ENCODE results near the gene PAX7.
"Not testable (repeated sequence)": the region's sequence is repeated elsewhere in the genome, so short reads cannot be mapped to it uniquely, and the experiment has no call there.

PAX7 gene

GRCh38 chr1:18667333-18667732 lies 36.7 kb downstream of the PAX7 start:
- DNase-seq = no peak

- no peak for DNase-seq
Measured at GRCh38 chr1:18668046-18668445, 37.4 kb downstream of the PAX7 start.

- DNase-seq = no peak
Measured at GRCh38 chr1:18668750-18669404, 38.2 kb downstream of the PAX7 start.

DNA sequence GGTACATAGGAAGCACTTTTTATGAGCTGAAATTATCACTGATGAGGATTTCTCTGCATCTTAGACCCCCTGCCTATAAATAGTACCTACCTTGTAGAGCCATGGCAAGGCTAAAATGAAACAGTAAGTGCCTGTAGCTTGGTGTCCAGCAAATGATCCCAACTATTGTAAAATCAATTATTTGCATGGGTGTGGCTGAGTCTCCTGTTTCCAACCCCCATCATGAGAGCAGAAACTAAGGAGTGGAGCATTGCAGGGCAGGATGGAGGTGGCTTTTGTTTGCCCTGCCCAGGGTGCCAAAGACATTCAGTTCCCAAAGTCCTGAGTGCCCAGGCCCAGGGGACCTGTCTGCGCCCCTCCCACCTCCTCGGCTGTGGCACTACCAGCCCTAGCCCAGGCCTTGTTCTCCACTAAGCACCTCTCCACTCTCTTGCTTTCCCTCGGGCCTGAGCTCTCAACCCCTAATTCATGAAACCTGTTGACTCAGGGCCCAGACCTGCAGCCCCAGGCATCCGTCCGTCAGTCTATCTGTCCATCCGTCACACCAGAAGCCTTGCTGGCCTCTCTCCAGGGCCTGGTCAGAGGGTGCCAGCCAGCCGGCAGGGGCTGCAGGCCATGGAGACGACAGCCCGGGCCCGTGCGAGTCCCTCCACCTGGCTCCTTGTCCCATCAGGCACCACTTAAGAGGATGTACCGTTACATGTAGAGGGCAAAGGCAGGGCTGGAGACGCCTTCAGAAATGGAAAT lies 39.6 kb downstream of the PAX7 start:
- no peak for DNase-seq

DNA sequence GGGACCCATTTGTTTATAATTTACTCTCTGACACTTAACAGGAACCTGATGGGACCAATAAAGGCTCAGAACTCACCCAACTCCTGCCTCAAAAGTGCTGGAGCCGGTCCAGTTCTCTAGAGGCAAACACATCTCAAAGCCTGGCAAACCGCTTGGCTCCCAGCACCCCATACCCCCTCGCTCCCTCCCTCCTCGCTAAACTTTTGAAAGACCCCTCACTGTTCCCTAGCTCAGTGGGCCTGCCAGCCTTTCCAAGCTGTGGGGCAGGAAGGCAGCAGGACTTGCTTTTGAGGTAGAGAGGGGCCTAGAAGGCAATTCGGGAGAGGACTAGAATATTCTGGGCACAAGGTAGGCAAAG lies 40.2 kb downstream of the PAX7 start:
- DNase-seq = no peak

DNA sequence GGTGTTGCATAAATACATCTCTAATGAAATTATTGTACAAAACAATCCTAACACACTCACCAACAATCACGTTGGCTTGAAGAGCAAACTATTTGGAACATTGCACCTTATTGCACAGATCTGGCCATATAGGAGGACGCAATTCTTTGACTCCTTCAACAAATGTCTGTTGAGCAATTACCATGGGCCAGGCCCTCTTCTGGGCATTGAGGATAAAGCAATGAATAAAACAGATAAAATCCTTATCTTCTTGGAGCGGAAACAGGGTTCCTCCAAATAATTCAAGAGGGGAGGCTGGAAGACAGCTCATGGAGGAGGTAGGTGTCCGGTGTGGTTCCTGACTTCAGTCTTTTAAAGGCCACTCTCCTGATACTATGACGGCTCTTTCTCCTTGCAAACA lies 43.3 kb downstream of the PAX7 start:
- no peak for DNase-seq

GRCh38 chr1:18676332-18676781 lies 45.7 kb downstream of the PAX7 start:
- no peak for DNase-seq

DNA sequence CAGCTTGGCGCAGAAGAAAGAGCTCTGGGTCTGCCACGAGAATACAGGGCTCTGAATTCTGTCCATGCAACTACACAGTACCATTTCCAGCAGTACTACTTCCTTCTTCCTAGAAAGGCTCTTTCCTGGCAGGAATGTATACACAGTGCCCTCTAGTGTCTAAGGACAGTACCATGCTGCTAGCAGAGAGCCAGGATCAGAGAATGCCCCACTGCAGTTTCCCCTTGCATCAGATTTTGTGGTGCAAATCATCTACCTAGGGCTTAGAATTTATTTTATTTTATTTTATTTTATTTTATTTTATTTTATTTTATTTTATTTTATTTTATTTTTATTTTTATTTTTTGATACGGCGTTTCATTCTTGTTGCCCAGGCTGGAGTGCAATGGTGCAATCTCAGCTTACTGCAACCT lies 50.8 kb downstream of the PAX7 start:
- peak; percentile 15 for DNase-seq

- no peak for DNase-seq
Measured at GRCh38 chr1:18682375-18682774, 51.7 kb downstream of the PAX7 start.

DNA sequence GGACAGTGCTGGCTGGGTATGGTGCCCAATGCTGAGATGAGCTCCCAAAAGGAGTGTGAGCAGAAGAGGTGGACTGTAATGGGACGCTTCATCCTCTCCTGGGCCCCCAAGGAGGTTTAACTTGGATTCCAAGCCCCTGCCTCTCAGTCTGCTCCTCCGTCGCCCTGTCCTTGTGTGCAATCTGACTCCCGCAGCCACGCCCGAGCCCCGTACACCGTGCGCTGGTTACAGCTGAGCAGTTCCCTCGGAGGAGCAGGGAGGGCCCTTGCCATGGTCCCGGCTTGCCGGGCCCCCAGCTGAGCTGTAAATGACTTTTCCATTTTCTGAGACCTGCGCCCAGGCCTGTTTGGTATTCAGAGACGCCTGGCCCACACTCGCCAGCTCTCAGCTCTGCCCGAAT lies 53.7 kb downstream of the PAX7 start:
- no peak for DNase-seq

GRCh38 chr1:18686540-18686939 lies 55.9 kb downstream of the PAX7 start:
- no peak for DNase-seq

GRCh38 chr1:18687273-18687672 lies 56.6 kb downstream of the PAX7 start:
- no peak for DNase-seq

DNA sequence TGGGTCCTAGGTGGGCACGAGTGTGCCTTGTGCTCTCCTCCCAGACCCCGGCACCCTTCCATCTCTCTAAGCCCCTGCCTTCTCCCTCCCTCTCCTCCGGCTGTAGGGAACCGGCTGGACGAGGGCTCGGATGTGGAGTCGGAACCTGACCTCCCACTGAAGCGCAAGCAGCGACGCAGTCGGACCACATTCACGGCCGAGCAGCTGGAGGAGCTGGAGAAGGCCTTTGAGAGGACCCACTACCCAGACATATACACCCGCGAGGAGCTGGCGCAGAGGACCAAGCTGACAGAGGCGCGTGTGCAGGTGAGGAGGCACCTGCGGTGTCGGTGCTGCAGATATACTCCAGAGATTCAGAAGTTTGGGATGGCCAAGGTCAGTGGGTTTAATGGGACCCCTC lies 61.0 kb downstream of the PAX7 start:
- DNase-seq = no peak

- no peak for DNase-seq
Measured at GRCh38 chr1:18693256-18694098, 62.8 kb downstream of the PAX7 start.

DNA sequence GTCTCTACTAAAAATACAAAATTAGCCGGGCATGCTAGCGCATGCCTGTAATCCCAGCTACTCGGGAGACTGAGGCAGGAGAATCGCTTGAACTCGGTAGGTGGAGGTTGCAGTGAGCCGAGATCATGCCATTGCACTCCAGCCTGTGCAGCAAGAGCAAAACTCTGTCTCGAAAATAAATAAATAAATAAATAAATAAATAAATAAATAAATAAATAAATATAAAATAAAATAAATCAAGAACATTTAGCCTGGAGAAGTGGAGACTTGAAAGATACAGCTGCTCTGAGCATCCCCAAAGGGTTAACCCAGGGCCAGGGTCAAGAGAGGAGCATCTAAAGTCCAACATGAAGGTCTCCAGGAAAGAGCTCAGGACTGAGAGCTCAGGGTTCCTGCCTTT lies 63.6 kb downstream of the PAX7 start:
- not testable (repeated sequence) for DNase-seq

GRCh38 chr1:18697541-18697940 lies 66.9 kb downstream of the PAX7 start:
- no peak for DNase-seq

DNA sequence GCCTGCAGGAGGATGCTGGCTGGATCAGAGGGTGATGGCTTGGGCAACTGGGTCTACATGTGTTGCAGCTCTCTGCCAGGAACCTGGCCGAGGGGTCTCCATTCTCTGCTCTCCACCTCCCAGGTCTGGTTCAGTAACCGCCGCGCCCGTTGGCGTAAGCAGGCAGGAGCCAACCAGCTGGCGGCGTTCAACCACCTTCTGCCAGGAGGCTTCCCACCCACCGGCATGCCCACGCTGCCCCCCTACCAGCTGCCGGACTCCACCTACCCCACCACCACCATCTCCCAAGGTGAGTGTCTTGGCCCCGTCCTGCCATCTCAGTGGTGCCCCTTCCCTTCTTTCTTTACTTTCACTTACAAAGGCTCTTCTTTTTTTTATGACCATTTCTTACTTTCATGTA lies 69.9 kb downstream of the PAX7 start:
- no peak for DNase-seq

- no peak for DNase-seq
Measured at GRCh38 chr1:18701183-18701582, 70.5 kb downstream of the PAX7 start.

GRCh38 chr1:18703041-18703621 lies 72.5 kb downstream of the PAX7 start:
- DNase-seq = peak; percentile 8

DNA sequence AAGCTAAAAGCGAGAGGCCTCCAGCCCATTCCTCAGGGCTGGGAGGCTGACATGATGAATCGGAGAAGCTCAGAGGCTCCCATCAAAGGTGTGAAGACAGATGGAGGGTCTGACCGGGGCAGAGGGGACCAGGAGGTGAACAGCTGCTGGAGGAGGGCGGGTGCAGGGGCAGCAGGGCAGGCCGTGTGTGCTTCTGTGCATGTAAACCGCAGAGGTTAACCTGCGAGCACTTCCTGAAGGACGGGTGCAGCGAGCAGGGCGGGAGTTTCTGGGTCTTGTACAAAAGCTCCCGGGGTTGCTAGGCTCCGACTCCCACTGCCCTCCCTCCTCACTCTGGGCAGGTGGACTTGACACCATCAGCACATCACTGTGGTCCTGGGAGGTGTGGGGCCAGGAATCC lies 75.2 kb downstream of the PAX7 start:
- DNase-seq = no peak

GRCh38 chr1:18707696-18708257 lies 77.1 kb downstream of the PAX7 start:
- no peak for DNase-seq

- no peak for DNase-seq
Measured at GRCh38 chr1:18710002-18710401, 79.4 kb downstream of the PAX7 start.

DNA sequence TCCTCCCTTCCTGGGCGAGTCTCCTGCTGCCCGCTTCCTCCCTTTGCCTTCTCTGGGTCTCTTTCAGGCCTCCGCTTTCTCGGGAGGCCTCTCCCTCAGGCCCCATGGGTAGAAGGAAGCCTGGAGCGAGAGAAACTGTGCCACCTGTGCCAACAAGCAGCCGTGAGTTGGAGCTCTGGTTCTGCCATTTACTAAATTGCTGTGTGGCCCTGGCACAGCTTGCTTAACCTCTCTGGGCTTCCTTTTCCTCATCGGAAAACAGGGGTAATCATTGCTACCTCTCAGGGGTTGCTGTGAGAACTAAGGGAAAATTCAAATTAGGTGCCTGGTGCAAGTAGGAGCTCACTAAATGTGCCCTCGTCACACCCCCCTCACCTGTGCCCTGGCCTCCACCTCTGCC lies 80.4 kb downstream of the PAX7 start:
- DNase-seq = no peak

All from NCI-H345 (cell line).